ENCODE measurements around the gene NMB. TPM values are rescaled to one million over a fixed set of nuclear protein-coding genes. Genes with fewer than 3 reads are reported as not detected.

Gene NMB
- total RNA-seq, 2 donors from 2014 or later, result 6.2 to 16.6 TPM

DNA sequence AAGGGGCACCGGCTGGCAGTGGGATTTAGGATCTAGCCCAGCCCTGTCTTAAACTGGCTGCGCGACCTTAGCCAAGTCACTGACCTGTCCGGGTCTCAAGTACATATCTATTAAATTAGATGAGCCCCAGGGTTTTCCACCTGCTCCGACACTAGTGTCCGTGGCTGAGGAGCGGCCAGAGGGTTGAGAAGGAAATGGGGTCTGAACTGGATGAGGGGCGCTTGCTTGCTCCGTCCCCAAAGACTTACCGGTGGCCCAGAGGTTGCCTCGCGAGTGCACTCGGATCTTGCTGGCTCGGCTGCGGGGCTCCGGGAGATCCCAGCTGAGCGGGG, 285 bp downstream of the NMB start:
- intact Hi-C loops (cut with DNase I), result loop anchor here (5.0 to 10.0 kb wide), 3 partner anchors 60 to 87 kb away; partner anchors contain the start of genes SEC11A and ZNF592
- TF ChIP-seq, protein P1, sequence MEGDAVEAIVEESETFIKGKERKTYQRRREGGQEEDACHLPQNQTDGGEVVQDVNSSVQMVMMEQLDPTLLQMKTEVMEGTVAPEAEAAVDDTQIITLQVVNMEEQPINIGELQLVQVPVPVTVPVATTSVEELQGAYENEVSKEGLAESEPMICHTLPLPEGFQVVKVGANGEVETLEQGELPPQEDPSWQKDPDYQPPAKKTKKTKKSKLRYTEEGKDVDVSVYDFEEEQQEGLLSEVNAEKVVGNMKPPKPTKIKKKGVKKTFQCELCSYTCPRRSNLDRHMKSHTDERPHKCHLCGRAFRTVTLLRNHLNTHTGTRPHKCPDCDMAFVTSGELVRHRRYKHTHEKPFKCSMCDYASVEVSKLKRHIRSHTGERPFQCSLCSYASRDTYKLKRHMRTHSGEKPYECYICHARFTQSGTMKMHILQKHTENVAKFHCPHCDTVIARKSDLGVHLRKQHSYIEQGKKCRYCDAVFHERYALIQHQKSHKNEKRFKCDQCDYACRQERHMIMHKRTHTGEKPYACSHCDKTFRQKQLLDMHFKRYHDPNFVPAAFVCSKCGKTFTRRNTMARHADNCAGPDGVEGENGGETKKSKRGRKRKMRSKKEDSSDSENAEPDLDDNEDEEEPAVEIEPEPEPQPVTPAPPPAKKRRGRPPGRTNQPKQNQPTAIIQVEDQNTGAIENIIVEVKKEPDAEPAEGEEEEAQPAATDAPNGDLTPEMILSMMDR (IDR thresholded peaks at IDR 0.05), result no peak
- TF ChIP-seq POLR2AphosphoS5 (IDR thresholded peaks at IDR 0.05), result no peak
- TF ChIP-seq POLR2A (IDR thresholded peaks at IDR 0.05), result no peak
- no peak for DNase-seq (ENCODE audit: low spot score)
- no peaks in the 10 kb centered on the region for H3K9me3 ChIP-seq
- peak overlapping the region; percentile 75 to 79 for H3K27ac ChIP-seq
- no peaks in the 10 kb centered on the region for H3K36me3 ChIP-seq
- WGBS, result 21% methylated on average over 16 of the region's 17 CpGs
- peaks cover 6% of the 10 kb centered on the region for H3K4me1 ChIP-seq (replicated peaks)
- H3K27me3 ChIP-seq (replicated peaks; ENCODE audit: insufficient read depth), result no peaks in the 10 kb centered on the region
- H3K4me3 ChIP-seq, result peak overlapping the region; percentile 58 to 64

DNA sequence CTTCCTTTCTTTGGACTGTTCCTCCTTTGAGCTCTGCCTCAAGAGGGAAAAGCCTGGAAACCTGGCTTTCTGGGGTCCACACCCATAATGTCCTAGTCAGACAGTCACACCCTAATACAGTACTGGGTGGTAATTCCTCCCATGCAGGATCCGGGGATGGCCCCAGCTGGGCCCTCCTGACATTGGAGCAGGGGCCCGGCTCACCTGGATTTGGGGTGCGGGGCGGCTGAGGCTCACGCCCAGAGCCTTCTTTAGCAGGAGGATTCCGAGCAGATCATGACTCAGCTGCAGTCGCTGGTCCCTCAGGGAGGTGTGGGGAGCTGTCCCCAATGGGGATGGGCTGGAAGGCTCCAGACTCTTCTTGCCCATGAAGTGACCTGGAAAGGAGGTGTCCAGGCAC, 1.0 kb downstream of the NMB start:
- H3K27me3 ChIP-seq (replicated peaks; ENCODE audit: insufficient read depth), result no peaks in the 10 kb centered on the region
- no peak overlapping the region for H3K4me3 ChIP-seq
- H3K27ac ChIP-seq, result no peak overlapping the region
- intact Hi-C loops (cut with DNase I), result loop anchor here (5.0 to 10.0 kb wide), 3 partner anchors 60 to 88 kb away; partner anchors contain the start of genes SEC11A and ZNF592
- WGBS, result 95% methylated on average over 7 of the region's 7 CpGs
- H3K36me3 ChIP-seq, result no peaks in the 10 kb centered on the region
- no peaks in the 10 kb centered on the region for H3K9me3 ChIP-seq
- H3K4me1 ChIP-seq (replicated peaks), result peaks cover 11% of the 10 kb centered on the region
- DNase-seq (ENCODE audit: low spot score), result no peak
- TF ChIP-seq, protein P1 (IDR thresholded peaks at IDR 0.05), result no peak
- TF ChIP-seq POLR2A (IDR thresholded peaks at IDR 0.05) (no peak), POLR2AphosphoS5 (IDR thresholded peaks at IDR 0.05) (no peak)

DNA sequence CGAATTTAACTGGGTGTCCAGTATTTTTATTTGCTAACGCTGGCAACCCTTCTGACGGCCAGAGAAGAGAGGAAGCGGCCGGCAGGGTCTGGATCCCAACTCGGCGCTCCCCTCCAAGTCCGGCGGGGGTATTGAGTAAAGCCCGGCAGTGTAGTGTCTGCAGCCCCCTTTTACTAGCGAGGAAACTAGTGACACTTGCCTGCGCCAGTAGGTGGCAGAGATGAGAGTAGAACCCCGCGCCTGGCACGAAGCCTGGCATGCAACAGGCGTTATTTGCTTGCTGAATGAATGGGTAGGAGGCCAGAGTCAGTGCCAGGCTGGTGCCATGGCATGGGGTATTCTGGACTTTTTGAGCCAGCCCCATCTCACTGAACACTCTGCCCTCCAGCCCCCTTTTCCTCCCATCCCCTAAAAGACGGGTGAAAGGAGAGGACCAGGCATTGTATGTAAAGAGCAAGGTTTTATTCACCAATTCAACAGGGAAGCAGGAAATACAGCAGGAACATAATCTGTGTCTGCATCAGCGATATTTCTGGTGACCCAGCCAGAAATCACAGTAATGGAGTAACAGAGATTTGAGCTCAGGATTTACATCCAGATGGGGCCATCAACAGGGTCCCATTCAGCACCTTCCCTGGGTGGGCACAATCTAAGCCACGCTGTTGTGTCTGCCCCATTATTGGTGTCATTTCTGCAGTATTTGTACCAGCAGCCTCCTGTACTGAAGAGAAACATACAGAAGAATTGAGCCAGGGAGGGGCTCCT, 3.1 kb downstream of the NMB start:
- Histone ChIP-seq H3K4me1 (replicated peaks) (peaks cover 11% of the 10 kb centered on the region), H3K27ac (peak overlapping the region; percentile 84), H3K9me3 (no peaks in the 10 kb centered on the region), H3K36me3 (no peaks in the 10 kb centered on the region), H3K4me3 (peak overlapping the region; percentile 78 to 80), H3K27me3 (replicated peaks; ENCODE audit: insufficient read depth) (no peaks in the 10 kb centered on the region)
- TF ChIP-seq POLR2A (IDR thresholded peaks at IDR 0.05) (no peak), POLR2AphosphoS5 (IDR thresholded peaks at IDR 0.05) (peak; percentile 43)
- TF ChIP-seq, protein P1 (IDR thresholded peaks at IDR 0.05), result peak in 3 of 4 experiments; percentile 32 to 73 (median 68)
- intact Hi-C loops (cut with DNase I), result loop anchor here (5.0 to 10.0 kb wide), 3 partner anchors 62 to 90 kb away; partner anchors contain the start of genes SEC11A and ZNF592
- 5% methylated on average over 19 of the region's 19 CpGs for WGBS
- DNase-seq (ENCODE audit: low spot score), result peak; percentile 77

DNA sequence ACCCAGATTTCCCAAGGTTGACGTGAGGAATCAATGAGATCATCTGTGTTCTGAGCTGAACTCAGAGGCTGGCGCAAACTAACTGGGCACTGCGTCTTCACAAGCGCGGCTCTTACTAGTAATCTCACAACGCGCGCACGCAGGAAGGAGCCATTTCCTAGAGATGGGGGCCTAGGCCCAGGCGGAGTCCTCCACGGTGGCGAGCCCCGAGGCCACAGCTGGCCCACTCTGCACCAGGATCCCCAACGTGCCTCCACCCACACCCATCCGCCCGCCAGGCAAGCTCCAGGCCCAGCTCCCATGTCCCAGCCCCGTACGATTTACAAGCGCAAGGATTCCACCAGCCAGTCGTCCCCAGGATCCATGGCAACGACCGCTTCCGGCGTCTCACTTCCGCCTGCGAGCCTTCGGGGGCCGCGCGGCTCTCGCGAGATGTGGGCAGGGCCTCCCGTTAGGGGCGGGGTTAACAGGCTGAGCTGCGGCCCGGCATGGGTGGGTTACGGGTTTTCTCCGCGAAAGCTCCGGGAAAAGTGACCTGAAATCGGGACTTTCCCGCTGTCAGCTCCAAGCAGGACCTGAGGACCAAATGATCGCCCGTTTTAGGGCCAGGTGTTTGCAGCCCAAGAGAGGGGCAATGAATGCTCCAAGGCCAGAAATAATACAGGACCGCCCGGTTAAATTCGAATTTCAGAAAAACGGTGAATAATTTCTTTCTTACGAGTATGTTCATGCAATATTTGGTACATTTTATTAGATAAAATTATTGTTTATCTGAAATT, 3.9 kb downstream of the NMB start, which contains the start of gene WDR73:
Gene WDR73 (minus strand): TSS at position 374 of the 779 bp plus-strand sequence. CDS start 9 bp downstream, at position 365.
- H3K27me3 ChIP-seq (replicated peaks; ENCODE audit: insufficient read depth), result no peaks in the 10 kb centered on the region
- H3K36me3 ChIP-seq, result no peaks in the 10 kb centered on the region
- H3K4me1 ChIP-seq (replicated peaks), result peaks cover 11% of the 10 kb centered on the region
- under 1% methylated on average over 47 of the region's 49 CpGs for WGBS
- no peaks in the 10 kb centered on the region for H3K9me3 ChIP-seq
- peak within 1 kb of the TSS; percentile 78 to 80 for H3K4me3 ChIP-seq
- intact Hi-C loops (cut with DNase I), result loop anchor here (10.0 kb wide), 1 partner anchor 91 kb away; the partner anchor contains the start of gene ZNF592
- peak; percentile 97 for DNase-seq (ENCODE audit: low spot score)
- TF ChIP-seq, protein P1 (IDR thresholded peaks at IDR 0.05), result peak in 1 of 4 experiments; percentile 19
- TF ChIP-seq POLR2AphosphoS5 (IDR thresholded peaks at IDR 0.05), result peak; percentile 98
- TF ChIP-seq POLR2A (IDR thresholded peaks at IDR 0.05), result peak; percentile 78
- H3K27ac ChIP-seq, result peak within 1 kb of the TSS; percentile 84
